HG02938 (cell line): ENCODE data around the gene NEURL4.
"Not testable (repeated sequence)": the region's sequence is repeated elsewhere in the genome, so short reads cannot be mapped to it uniquely, and the experiment has no call there.

Experiments
- ATAC-seq: cut with Tn5 transposase; IDR thresholded peaks from one replicate; pipeline ENCODE4 v1.9.1; 2021; ENCODE audit warnings: mild to moderate bottlenecking, moderate library complexity; ENCODE audit not compliant: unreplicated experiment

Gene NEURL4

GRCh38 chr17:7328840-7329373, at the start of gene NEURL4:
TSS of gene NEURL4 (minus strand) at chr17:7329335. CDS start at chr17:7329312, 23 bp downstream.
- peak; percentile 6 for ATAC-seq

GRCh38 chr17:7374353-7374752, 45.2 kb upstream of the NEURL4 start:
- no peak for ATAC-seq

- no peak for ATAC-seq
Observed at GRCh38 chr17:7370853-7371252, 41.7 kb upstream of the NEURL4 start.

- no peak for ATAC-seq
Observed at GRCh38 chr17:7369825-7370224, 40.7 kb upstream of the NEURL4 start.

GRCh38 chr17:7368599-7368994, 39.5 kb upstream of the NEURL4 start:
- ATAC-seq, result not testable (repeated sequence)

GRCh38 chr17:7367918-7368598, 38.9 kb upstream of the NEURL4 start:
- no peak for ATAC-seq

- ATAC-seq, result no peak
Observed at GRCh38 chr17:7367083-7367482, 37.9 kb upstream of the NEURL4 start.

- ATAC-seq, result not testable (repeated sequence)
Observed at GRCh38 chr17:7365963-7366362, 36.8 kb upstream of the NEURL4 start.

- no peak for ATAC-seq
Observed at GRCh38 chr17:7363311-7363710, 34.2 kb upstream of the NEURL4 start.

GRCh38 chr17:7361906-7362305, 32.8 kb upstream of the NEURL4 start:
- ATAC-seq, result no peak

- ATAC-seq, result no peak
Observed at GRCh38 chr17:7357381-7357780, 28.2 kb upstream of the NEURL4 start.

- no peak for ATAC-seq
Observed at GRCh38 chr17:7356756-7357155, 27.6 kb upstream of the NEURL4 start.

- ATAC-seq, result no peak
Observed at GRCh38 chr17:7356072-7356549, 27.0 kb upstream of the NEURL4 start.

GRCh38 chr17:7355573-7355972, 26.4 kb upstream of the NEURL4 start:
- ATAC-seq, result no peak

- no peak for ATAC-seq
Observed at GRCh38 chr17:7355053-7355452, 25.9 kb upstream of the NEURL4 start, which contains the start of gene TMEM95. TSS of gene TMEM95 (plus strand) at chr17:7355156. CDS start at chr17:7355205, 49 bp downstream.

- no peak for ATAC-seq
Observed at GRCh38 chr17:7354262-7354843, 25.2 kb upstream of the NEURL4 start.

- no peak for ATAC-seq
Observed at GRCh38 chr17:7352910-7353635, 23.9 kb upstream of the NEURL4 start.

GRCh38 chr17:7352503-7352889, 23.4 kb upstream of the NEURL4 start:
- peak; percentile 22 for ATAC-seq

- ATAC-seq, result peak; percentile 45
Observed at GRCh38 chr17:7351665-7352502, 22.7 kb upstream of the NEURL4 start, which contains the start of gene KCTD11. TSS of gene KCTD11 (plus strand) at chr17:7352162.

GRCh38 chr17:7348478-7349242, 19.5 kb upstream of the NEURL4 start:
- ATAC-seq, result no peak
